ENCODE data around the gene KCND3. TPM values are rescaled to one million over a fixed set of nuclear protein-coding genes. Genes with fewer than 3 reads are reported as not detected.

The KCND3 gene
- total RNA-seq, 1 experiment from 2014 or later: not detected

- Histone ChIP-seq H3F3A (ENCODE audit: insufficient read depth, low read depth) (no peaks in the 10 kb centered on the region), H3K27ac (no peak overlapping the region), H4K20me1 (ENCODE audit: insufficient read depth) (no peaks in the 10 kb centered on the region), H3K4me2 (no peak overlapping the region), H3K36me3 (ENCODE audit: low read depth) (no peaks in the 10 kb centered on the region), H3K4me1 (replicated peaks; ENCODE audit: insufficient read depth) (no peaks in the 10 kb centered on the region), H3K79me2 (ENCODE audit: low read depth) (no peaks in the 10 kb centered on the region), H2AFZ (no peak overlapping the region), H3K9me3 (ENCODE audit: insufficient read depth, low read depth) (no peaks in the 10 kb centered on the region), H3K9me2 (ENCODE audit: insufficient read depth) (no peaks in the 10 kb centered on the region), H3K27me3 (ENCODE audit: insufficient read depth, low read depth) (peaks cover 100% of the 10 kb centered on the region), H3K4me3 (no peak overlapping the region)
- ChIA-PET POLR2A (ENCODE audit: unreplicated experiment) (no interaction called here), CTCF (no interaction called here)
- BruUV-seq (replicated peaks): no TSS peak
- TF ChIP-seq EZH2 (IDR thresholded peaks at IDR 0.05; ENCODE audit: low read depth): no peak
- TF ChIP-seq CTCF (conservative IDR thresholded peaks at IDR 0.05): no peak
- intact Hi-C loops (cut with micrococcal nuclease; ENCODE audit: unreplicated experiment): no loop called here
- DNase-seq: no peak
Measured at GRCh38 chr1:111851552-111851951, 137.9 kb downstream of the KCND3 start.

- no peak for TF ChIP-seq CTCF (conservative IDR thresholded peaks at IDR 0.05)
- TF ChIP-seq EZH2 (IDR thresholded peaks at IDR 0.05; ENCODE audit: low read depth): no peak
- H3K4me2 ChIP-seq: no peak overlapping the region
- H3K36me3 ChIP-seq (ENCODE audit: low read depth): no peaks in the 10 kb centered on the region
- peaks cover 99% of the 10 kb centered on the region for H3K27me3 ChIP-seq (ENCODE audit: insufficient read depth, low read depth)
- BruUV-seq (replicated peaks): no TSS peak
- ChIA-PET CTCF (no interaction called here), POLR2A (ENCODE audit: unreplicated experiment) (no interaction called here)
- H3K79me2 ChIP-seq (ENCODE audit: low read depth): no peaks in the 10 kb centered on the region
- H3K4me1 ChIP-seq (replicated peaks; ENCODE audit: insufficient read depth): no peaks in the 10 kb centered on the region
- intact Hi-C loops (cut with micrococcal nuclease; ENCODE audit: unreplicated experiment): no loop called here
- H3K27ac ChIP-seq: no peak overlapping the region
- no peak for DNase-seq
- no peaks in the 10 kb centered on the region for H3F3A ChIP-seq (ENCODE audit: insufficient read depth, low read depth)
- H3K9me3 ChIP-seq (ENCODE audit: insufficient read depth, low read depth): no peaks in the 10 kb centered on the region
- no peaks in the 10 kb centered on the region for H4K20me1 ChIP-seq (ENCODE audit: insufficient read depth)
- H3K4me3 ChIP-seq: no peak overlapping the region
- H2AFZ ChIP-seq: no peak overlapping the region
- no peaks in the 10 kb centered on the region for H3K9me2 ChIP-seq (ENCODE audit: insufficient read depth)
Measured at GRCh38 chr1:111850109-111850508, 139.4 kb downstream of the KCND3 start.

DNA sequence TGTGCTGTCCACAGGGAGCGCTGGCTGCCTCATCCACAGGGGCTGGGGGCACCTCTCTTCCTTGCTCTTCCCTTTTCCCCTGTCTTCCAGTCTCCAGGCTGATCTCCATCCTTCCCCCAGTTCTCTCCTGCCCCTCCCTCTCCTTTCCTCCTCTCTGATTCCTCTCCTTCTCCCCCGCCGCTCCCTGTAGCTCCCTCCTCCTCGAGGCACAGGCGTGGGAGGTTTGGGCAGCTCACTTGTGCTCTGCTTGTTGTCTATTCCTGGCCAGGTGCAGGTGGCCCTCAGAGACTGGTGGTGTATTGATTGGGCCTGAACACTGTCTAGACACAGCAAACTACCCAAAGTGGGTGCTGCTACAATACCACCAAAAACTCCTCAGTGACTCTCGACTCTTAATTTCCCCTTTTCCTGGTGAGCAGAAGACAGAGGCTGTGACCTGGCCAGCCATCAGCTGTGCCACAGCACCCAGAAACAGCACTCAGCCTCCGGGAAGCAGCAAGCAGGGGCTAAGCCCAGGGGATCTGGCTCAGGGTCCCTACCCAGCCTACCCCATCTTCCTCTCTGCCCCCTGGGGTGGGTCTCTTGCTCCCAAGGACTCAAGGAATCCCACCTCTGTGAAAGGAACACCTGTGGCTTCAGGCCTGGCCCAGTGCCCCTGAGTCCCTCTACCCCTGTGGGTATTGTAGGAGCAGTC is 140.5 kb downstream of the KCND3 start:
- Histone ChIP-seq H3K4me1 (replicated peaks; ENCODE audit: insufficient read depth) (no peaks in the 10 kb centered on the region), H4K20me1 (ENCODE audit: insufficient read depth) (no peaks in the 10 kb centered on the region)
- BruUV-seq (replicated peaks): no TSS peak

More for the DNA sequence above, 140.5 kb downstream of the KCND3 start:
- Histone ChIP-seq H3K27ac (no peak overlapping the region), H2AFZ (no peak overlapping the region), H3K9me3 (ENCODE audit: insufficient read depth, low read depth) (no peaks in the 10 kb centered on the region), H3K4me3 (no peak overlapping the region), H3K27me3 (ENCODE audit: insufficient read depth, low read depth) (peaks cover 92% of the 10 kb centered on the region), H3K4me2 (no peak overlapping the region), H3K9me2 (ENCODE audit: insufficient read depth) (no peaks in the 10 kb centered on the region), H3F3A (ENCODE audit: insufficient read depth, low read depth) (no peaks in the 10 kb centered on the region), H3K36me3 (ENCODE audit: low read depth) (no peaks in the 10 kb centered on the region), H3K79me2 (ENCODE audit: low read depth) (no peaks in the 10 kb centered on the region)
- POLR2A ChIA-PET (ENCODE audit: unreplicated experiment): no interaction called here
- TF ChIP-seq CTCF (conservative IDR thresholded peaks at IDR 0.05) (no peak), EZH2 (IDR thresholded peaks at IDR 0.05; ENCODE audit: low read depth) (no peak)
- no peak for DNase-seq
- intact Hi-C loops (cut with micrococcal nuclease; ENCODE audit: unreplicated experiment): no loop called here
- CTCF ChIA-PET: no interaction called here

All from PC-9 (cell line).